ENCODE measurements around the gene COX6A1. TPM values are rescaled to one million over a fixed set of nuclear protein-coding genes. Genes with fewer than 3 reads are reported as not detected.
"Not testable (repeated sequence)": the region's sequence is repeated elsewhere in the genome, so short reads cannot be mapped to it uniquely, and the experiment has no call there.

COX6A1 gene
- total RNA-seq, 2 donors from 2014 or later = 416 to 490 TPM

GRCh38 chr12:120452524-120452923 is 14.6 kb downstream of the COX6A1 start:
- H3K27ac Mint-ChIP-seq = peak overlapping the region in 1 of 2 donors; percentile 29

GRCh38 chr12:120453060-120453750 is 15.3 kb downstream of the COX6A1 start:
- peaks cover 0 to 5% of the 10 kb centered on the region in 2 donors for H3K36me3 Mint-ChIP-seq
- no peaks in the 10 kb centered on the region for H3K9me3 Mint-ChIP-seq
- H3K27ac Mint-ChIP-seq = peak overlapping the region in 1 of 2 donors; percentile 29
- DNase-seq (ENCODE audit: low spot score in 2 of 2) (no peak), ATAC-seq (no peak)

More at GRCh38 chr12:120452524-120452923, 14.6 kb downstream of the COX6A1 start:
- DNase-seq (ENCODE audit: low spot score in 2 of 2); H3K9me3 Mint-ChIP-seq; ATAC-seq; H3K36me3 Mint-ChIP-seq: not testable (repeated sequence)

GRCh38 chr12:120453977-120454376 is 16.1 kb downstream of the COX6A1 start:
- DNase-seq (ENCODE audit: low spot score in 2 of 2) = no peak
- peak; percentile 70 to 78 for ATAC-seq
- Mint-ChIP-seq H3K9me3 (no peaks in the 10 kb centered on the region), H3K36me3 (peaks cover 0 to 5% of the 10 kb centered on the region in 2 donors), H3K27ac (no peak overlapping the region)

GRCh38 chr12:120455302-120455701 is 17.4 kb downstream of the COX6A1 start:
- Mint-ChIP-seq H3K27ac (peak overlapping the region; percentile 56 to 61), H3K36me3 (peaks cover 0 to 5% of the 10 kb centered on the region in 2 donors), H3K9me3 (no peaks in the 10 kb centered on the region)
- DNase-seq (ENCODE audit: low spot score in 2 of 2) (no peak), ATAC-seq (no peak)

- no peak for DNase-seq (ENCODE audit: low spot score in 2 of 2)
- Mint-ChIP-seq H3K27ac (peak overlapping the region; percentile 66 to 73), H3K9me3 (no peaks in the 10 kb centered on the region), H3K36me3 (peaks cover 0 to 5% of the 10 kb centered on the region in 2 donors)
- ATAC-seq = peak in 1 of 2 donors; percentile 25
These were observed 19.2 kb downstream of the COX6A1 start for GRCh38 chr12:120457133-120457532.

GRCh38 chr12:120460157-120460556 is 22.2 kb downstream of the COX6A1 start:
- DNase-seq (ENCODE audit: low spot score in 2 of 2) = no peak
- no peak for ATAC-seq
- H3K27ac Mint-ChIP-seq = peak overlapping the region in 1 of 2 donors; percentile 19
- H3K36me3 Mint-ChIP-seq = peaks cover 6 to 12% of the 10 kb centered on the region in 2 donors
- no peaks in the 10 kb centered on the region for H3K9me3 Mint-ChIP-seq

GRCh38 chr12:120462099-120462640 is 24.3 kb downstream of the COX6A1 start:
- Mint-ChIP-seq H3K9me3 (no peaks in the 10 kb centered on the region), H3K27ac (peak overlapping the region in 1 of 2 donors; percentile 83), H3K36me3 (peaks cover 11 to 12% of the 10 kb centered on the region in 2 donors)
- no peak for ATAC-seq
- DNase-seq (ENCODE audit: low spot score in 2 of 2) = no peak

GRCh38 chr12:120463712-120464111 is 25.8 kb downstream of the COX6A1 start:
- Mint-ChIP-seq H3K27ac (no peak overlapping the region), H3K9me3 (no peaks in the 10 kb centered on the region), H3K36me3 (peaks cover 11 to 26% of the 10 kb centered on the region in 2 donors)
- ATAC-seq (no peak), DNase-seq (ENCODE audit: low spot score in 2 of 2) (no peak)

- Mint-ChIP-seq H3K9me3 (no peaks in the 10 kb centered on the region), H3K36me3 (peaks cover 11 to 26% of the 10 kb centered on the region in 2 donors), H3K27ac (peak overlapping the region in 1 of 2 donors; percentile 96)
- ATAC-seq (no peak), DNase-seq (ENCODE audit: low spot score in 2 of 2) (no peak)
These were observed 27.8 kb downstream of the COX6A1 start for GRCh38 chr12:120465756-120466155.

GRCh38 chr12:120466560-120467315 is 28.8 kb downstream of the COX6A1 start:
- DNase-seq (ENCODE audit: low spot score in 2 of 2) = peak in 1 of 2 donors; percentile 38
- peak overlapping the region; percentile 89 to 96 for H3K27ac Mint-ChIP-seq
- H3K36me3 Mint-ChIP-seq = peaks cover 6 to 26% of the 10 kb centered on the region in 2 donors
- ATAC-seq = no peak
- H3K9me3 Mint-ChIP-seq = no peaks in the 10 kb centered on the region

- ATAC-seq (no peak), DNase-seq (ENCODE audit: low spot score in 2 of 2) (no peak)
- Mint-ChIP-seq H3K9me3 (no peaks in the 10 kb centered on the region), H3K36me3 (peaks cover 6 to 26% of the 10 kb centered on the region in 2 donors), H3K27ac (peak overlapping the region in 1 of 2 donors; percentile 89)
These were observed 29.5 kb downstream of the COX6A1 start for GRCh38 chr12:120467439-120467838.

- DNase-seq (ENCODE audit: low spot score in 2 of 2) (peak; percentile 29 to 65), ATAC-seq (peak in 1 of 2 donors; percentile 34)
- peaks cover 6 to 26% of the 10 kb centered on the region in 2 donors for H3K36me3 Mint-ChIP-seq
- H3K27ac Mint-ChIP-seq = peak overlapping the region; percentile 89 to 95
- H3K9me3 Mint-ChIP-seq = no peaks in the 10 kb centered on the region
These were observed 30.5 kb downstream of the COX6A1 start for GRCh38 chr12:120468325-120468820.

GRCh38 chr12:120468821-120469449 is 31.0 kb downstream of the COX6A1 start:
- H3K36me3 Mint-ChIP-seq = peaks cover 6 to 21% of the 10 kb centered on the region in 2 donors
- DNase-seq (ENCODE audit: low spot score in 2 of 2) = peak; percentile 36 to 61

GRCh38 chr12:120469450-120470149 is 31.7 kb downstream of the COX6A1 start, which contains the start of gene SRSF9:
Gene SRSF9 (minus strand): TSS chr12:120469748. CDS start chr12:120469609, 139 bp downstream.
- ATAC-seq (peak; percentile 92 to 96), DNase-seq (ENCODE audit: low spot score in 2 of 2) (peak; percentile 97 to 98)
- H3K9me3 Mint-ChIP-seq = no peaks in the 10 kb centered on the region
- H3K36me3 Mint-ChIP-seq = peaks cover 6 to 15% of the 10 kb centered on the region in 2 donors
- peak within 1 kb of the TSS; percentile 89 to 95 for H3K27ac Mint-ChIP-seq

More at GRCh38 chr12:120468821-120469449, 31.0 kb downstream of the COX6A1 start:
- ATAC-seq = peak; percentile 19 to 34
- Mint-ChIP-seq H3K27ac (peak overlapping the region; percentile 81 to 89), H3K9me3 (no peaks in the 10 kb centered on the region)

GRCh38 chr12:120470150-120470784 is 32.4 kb downstream of the COX6A1 start:
- Mint-ChIP-seq H3K27ac (peak overlapping the region; percentile 79 to 89), H3K36me3 (peaks cover 4 to 14% of the 10 kb centered on the region in 2 donors), H3K9me3 (no peaks in the 10 kb centered on the region)
- ATAC-seq (peak in 1 of 2 donors; percentile 32), DNase-seq (ENCODE audit: low spot score in 2 of 2) (no peak)
